ENCODE results near the gene GDE1. TPM values are rescaled to one million over a fixed set of nuclear protein-coding genes. Genes with fewer than 3 reads are reported as not detected.
A peak's percentile ranks its signal among the peaks of the same experiment; 100 is the strongest.

Gene GDE1
- total and polyA plus RNA-seq, 9 of the 15 experiments (the other 6 are each of a cell fraction or from before 2014, with no cell fraction given) = 18.8 to 40.5 (median 22.3) TPM

DNA sequence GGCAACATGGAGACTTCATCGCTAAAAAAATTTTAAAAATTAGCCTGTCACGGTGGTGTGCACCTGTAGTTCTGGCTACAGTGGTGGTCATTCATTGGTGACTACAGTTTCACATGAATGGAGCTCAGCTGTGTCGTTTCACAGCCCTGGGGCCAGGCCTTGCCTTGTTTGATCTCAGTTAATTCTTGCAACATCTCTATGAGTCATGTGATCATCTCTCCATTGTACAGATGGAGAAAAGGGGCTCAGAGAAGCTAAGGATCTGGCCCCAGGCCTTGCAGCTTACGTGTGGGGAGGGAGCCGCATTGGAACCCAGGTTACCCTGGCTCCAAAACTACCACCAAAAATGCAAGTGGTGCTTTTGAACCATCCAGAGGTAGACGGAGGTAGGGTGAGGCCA, 49.4 kb downstream of the GDE1 start:
- Histone ChIP-seq H3K4me2 (ENCODE audit: insufficient read depth, low read length) (no peak overlapping the region), H3K27me3 (ENCODE audit: control insufficient read depth in 2 of 2, insufficient read depth in 2 of 2, low read length in 2 of 2) (no peaks in the 10 kb centered on the region), H3K27ac (ENCODE audit: extremely low read depth, low read depth, low read length) (no peak overlapping the region), H3K4me3 (no peak overlapping the region), H3K79me2 (ENCODE audit: control insufficient read depth, insufficient read depth, low read length) (no peaks in the 10 kb centered on the region), H3K4me1 (replicated peaks in 1 of 2; ENCODE audit: control insufficient read depth in 2 of 2, insufficient read depth in 2 of 2, low read length in 2 of 2) (no peaks in the 10 kb centered on the region; a peak in 1 of 5 replicates), H3K9ac (ENCODE audit: insufficient read depth in 1 of 2, low read depth in 2 of 2, low read length in 2 of 2) (no peak overlapping the region), H2AFZ (ENCODE audit: low read depth, low read length) (no peak overlapping the region), H3K36me3 (ENCODE audit: control insufficient read depth, insufficient read depth, low read length) (no peaks in the 10 kb centered on the region), H3K9me3 (replicated peaks; ENCODE audit: control insufficient read depth, insufficient read depth, low read depth, low read length) (no peaks in the 10 kb centered on the region), H3K9me1 (ENCODE audit: control insufficient read depth, insufficient read depth, low read length) (no peaks in the 10 kb centered on the region), H4K20me1 (replicated peaks; ENCODE audit: control insufficient read depth, insufficient read depth, low read length) (no peaks in the 10 kb centered on the region)
- intact Hi-C loops (cut with micrococcal nuclease) (no loop called here), in situ Hi-C loops (cut with MboI) (no loop called here)
- CTCF ChIA-PET (ENCODE audit: low intra/inter-chr PET ratio) = no interaction called here
- POLR2A ChIA-PET = no interaction called here
- FAIRE-seq (no peak), DNase-seq (ENCODE audit: extremely low read depth in 1 of 4, low spot score in 3 of 4) (no peak), ATAC-seq (no peak)
- TF ChIP-seq CEBPB (tag; IDR thresholded peaks at IDR 0.05) = peak; percentile 22; the same call in 1 of the 2 replicates
- TF ChIP-seq, protein P1, sequence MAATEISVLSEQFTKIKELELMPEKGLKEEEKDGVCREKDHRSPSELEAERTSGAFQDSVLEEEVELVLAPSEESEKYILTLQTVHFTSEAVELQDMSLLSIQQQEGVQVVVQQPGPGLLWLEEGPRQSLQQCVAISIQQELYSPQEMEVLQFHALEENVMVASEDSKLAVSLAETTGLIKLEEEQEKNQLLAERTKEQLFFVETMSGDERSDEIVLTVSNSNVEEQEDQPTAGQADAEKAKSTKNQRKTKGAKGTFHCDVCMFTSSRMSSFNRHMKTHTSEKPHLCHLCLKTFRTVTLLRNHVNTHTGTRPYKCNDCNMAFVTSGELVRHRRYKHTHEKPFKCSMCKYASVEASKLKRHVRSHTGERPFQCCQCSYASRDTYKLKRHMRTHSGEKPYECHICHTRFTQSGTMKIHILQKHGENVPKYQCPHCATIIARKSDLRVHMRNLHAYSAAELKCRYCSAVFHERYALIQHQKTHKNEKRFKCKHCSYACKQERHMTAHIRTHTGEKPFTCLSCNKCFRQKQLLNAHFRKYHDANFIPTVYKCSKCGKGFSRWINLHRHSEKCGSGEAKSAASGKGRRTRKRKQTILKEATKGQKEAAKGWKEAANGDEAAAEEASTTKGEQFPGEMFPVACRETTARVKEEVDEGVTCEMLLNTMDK (IDR thresholded peaks at IDR 0.05; ENCODE audit: borderline replicate concordance, insufficient read depth, low read depth, low read length, poor library complexity, severe bottlenecking) = no peak
- TF ChIP-seq, protein P2, sequence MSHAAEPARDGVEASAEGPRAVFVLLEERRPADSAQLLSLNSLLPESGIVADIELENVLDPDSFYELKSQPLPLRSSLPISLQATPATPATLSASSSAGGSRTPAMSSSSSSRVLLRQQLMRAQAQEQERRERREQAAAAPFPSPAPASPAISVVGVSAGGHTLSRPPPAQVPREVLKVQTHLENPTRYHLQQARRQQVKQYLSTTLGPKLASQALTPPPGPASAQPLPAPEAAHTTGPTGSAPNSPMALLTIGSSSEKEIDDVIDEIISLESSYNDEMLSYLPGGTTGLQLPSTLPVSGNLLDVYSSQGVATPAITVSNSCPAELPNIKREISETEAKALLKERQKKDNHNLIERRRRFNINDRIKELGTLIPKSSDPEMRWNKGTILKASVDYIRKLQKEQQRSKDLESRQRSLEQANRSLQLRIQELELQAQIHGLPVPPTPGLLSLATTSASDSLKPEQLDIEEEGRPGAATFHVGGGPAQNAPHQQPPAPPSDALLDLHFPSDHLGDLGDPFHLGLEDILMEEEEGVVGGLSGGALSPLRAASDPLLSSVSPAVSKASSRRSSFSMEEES (CRISPR knock-in tag; IDR thresholded peaks at IDR 0.05) = peak; percentile 64
- WGBS (ENCODE audit: insufficient coverage, low coverage, missing lambda C conversion rate) = 47% methylated on average over 6 of the region's 6 CpGs
- BruUV-seq (replicated peaks) = no TSS peak
